Left kidney (tissue), 8 donors: Measurements from ENCODE around the gene SLC20A1. TPM values are rescaled to one million over a fixed set of nuclear protein-coding genes. Genes with fewer than 3 reads are reported as not detected.
"Not testable (repeated sequence)": the region's sequence is repeated elsewhere in the genome, so short reads cannot be mapped to it uniquely, and the experiment has no call there.

Experiments
- DNase-seq: peaks from one replicate; pipeline ENCODE4 v3.0.0-alpha.2; 2013
- long read RNA-seq, 8 donors: transcript quantifications; one replicate each; lab custom pipeline, GENCODE V29; 2026
- polyA plus RNA-seq: library from polyadenylated mRNA; unstranded; fragments of 120-200 nt; gene quantifications from one replicate; pipeline ENCODE4 v1.2.1, GENCODE V29; 2013; ENCODE audit not compliant: insufficient read length

Gene SLC20A1
- 64.8 TPM for polyA plus RNA-seq
- long read RNA-seq, donor 1, transcript SLC20A1-201 (11 exons, 3,381 nt): major isoform, 7 of 58 reads
- long read RNA-seq, donor 1, partial matches to known transcripts: 51 of 58 reads
- long read RNA-seq, donor 1, other reads (novel, unspliced or antisense): 0 of 58 reads
- long read RNA-seq, donor 2, partial matches to known transcripts: 22 of 25 reads
- long read RNA-seq, donor 2, other reads (novel, unspliced or antisense): 0 of 25 reads
- long read RNA-seq, donor 3, partial matches to known transcripts: 0 of 2 reads
- long read RNA-seq, donor 3, other reads (novel, unspliced or antisense): 0 of 2 reads
- long read RNA-seq, donor 4: 0 reads
- long read RNA-seq, donor 5, partial matches to known transcripts: 43 of 46 reads
- long read RNA-seq, donor 5, other reads (novel, unspliced or antisense): 0 of 46 reads
- long read RNA-seq, donor 6, partial matches to known transcripts: 8 of 10 reads
- long read RNA-seq, donor 6, other reads (novel, unspliced or antisense): 0 of 10 reads
- long read RNA-seq, donor 7, transcript SLC20A1-201 (11 exons, 3,381 nt): major isoform, 5 of 5 reads
- long read RNA-seq, donor 7, partial matches to known transcripts: 0 of 5 reads
- long read RNA-seq, donor 7, other reads (novel, unspliced or antisense): 0 of 5 reads
- long read RNA-seq, donor 8, partial matches to known transcripts: 16 of 16 reads
- long read RNA-seq, donor 8, other reads (novel, unspliced or antisense): 0 of 16 reads

- DNase-seq: peak; percentile 89
These were observed at the start of gene SLC20A1 for GRCh38 chr2:112645310-112646101. SLC20A1 (plus strand) TSS chr2:112645939; CDS start chr2:112646829, 890 bp downstream.

- no peak for DNase-seq
These were observed 48.0 kb upstream of the SLC20A1 start for GRCh38 chr2:112597537-112598322.

GRCh38 chr2:112600634-112601033 is 45.1 kb upstream of the SLC20A1 start:
- no peak for DNase-seq

GRCh38 chr2:112601754-112602153 is 44.0 kb upstream of the SLC20A1 start:
- no peak for DNase-seq

GRCh38 chr2:112602917-112603316 is 42.8 kb upstream of the SLC20A1 start:
- no peak for DNase-seq

GRCh38 chr2:112603731-112604130 is 42.0 kb upstream of the SLC20A1 start:
- DNase-seq: no peak

GRCh38 chr2:112604952-112605351 is 40.8 kb upstream of the SLC20A1 start:
- DNase-seq: no peak

- no peak for DNase-seq
These were observed 39.8 kb upstream of the SLC20A1 start for GRCh38 chr2:112605926-112606325.

GRCh38 chr2:112606547-112606946 is 39.2 kb upstream of the SLC20A1 start:
- no peak for DNase-seq

- DNase-seq: no peak
These were observed 37.9 kb upstream of the SLC20A1 start for GRCh38 chr2:112607680-112608438.

- not testable (repeated sequence) for DNase-seq
These were observed 36.4 kb upstream of the SLC20A1 start for GRCh38 chr2:112609320-112609719.

GRCh38 chr2:112612283-112612682 is 33.5 kb upstream of the SLC20A1 start:
- DNase-seq: not testable (repeated sequence)

GRCh38 chr2:112614201-112614840 is 31.4 kb upstream of the SLC20A1 start:
- no peak for DNase-seq

- no peak for DNase-seq
These were observed 30.7 kb upstream of the SLC20A1 start for GRCh38 chr2:112615051-112615450.

- not testable (repeated sequence) for DNase-seq
These were observed 29.9 kb upstream of the SLC20A1 start for GRCh38 chr2:112615798-112616197.

- no peak for DNase-seq
These were observed 27.4 kb upstream of the SLC20A1 start for GRCh38 chr2:112618383-112618782.

- DNase-seq: no peak
These were observed 23.8 kb upstream of the SLC20A1 start for GRCh38 chr2:112621790-112622527.

GRCh38 chr2:112622528-112622849 is 23.2 kb upstream of the SLC20A1 start:
- no peak for DNase-seq

- DNase-seq: no peak
These were observed 21.6 kb upstream of the SLC20A1 start for GRCh38 chr2:112623913-112624777.
